Measurements from ENCODE around the gene DLK2.
"Not testable (repeated sequence)": the region's sequence is repeated elsewhere in the genome, so short reads cannot be mapped to it uniquely, and the experiment has no call there.

Gene DLK2

GRCh38 chr6:43481591-43482236 lies 26.4 kb upstream of the DLK2 start:
- no peak for DNase-seq

- no peak for DNase-seq
These were observed 25.7 kb upstream of the DLK2 start for GRCh38 chr6:43481075-43481474.

- no peak for DNase-seq
These were observed 22.6 kb upstream of the DLK2 start for GRCh38 chr6:43478008-43478372.

GRCh38 chr6:43477235-43478007 lies 22.1 kb upstream of the DLK2 start, which contains the start of gene TJAP1:
TSS of gene TJAP1 (plus strand) at chr6:43477570. CDS start at chr6:43499002, 21,432 bp downstream.
- DNase-seq: peak; percentile 98

GRCh38 chr6:43476746-43477145 lies 21.4 kb upstream of the DLK2 start:
- DNase-seq: no peak

- DNase-seq: no peak
These were observed 20.2 kb upstream of the DLK2 start for GRCh38 chr6:43475516-43475915.

GRCh38 chr6:43472515-43472914 lies 17.2 kb upstream of the DLK2 start:
- DNase-seq: no peak

- DNase-seq: no peak
These were observed 16.1 kb upstream of the DLK2 start for GRCh38 chr6:43471399-43471798.

- no peak for DNase-seq
These were observed 14.6 kb upstream of the DLK2 start for GRCh38 chr6:43469947-43470346.

GRCh38 chr6:43468748-43469681 lies 13.7 kb upstream of the DLK2 start:
- no peak for DNase-seq

GRCh38 chr6:43468240-43468639 lies 12.9 kb upstream of the DLK2 start:
- DNase-seq: no peak

GRCh38 chr6:43467752-43468151 lies 12.4 kb upstream of the DLK2 start:
- no peak for DNase-seq

GRCh38 chr6:43467265-43467664 lies 11.9 kb upstream of the DLK2 start:
- not testable (repeated sequence) for DNase-seq

GRCh38 chr6:43465948-43466347 lies 10.6 kb upstream of the DLK2 start:
- no peak for DNase-seq

GRCh38 chr6:43464337-43464736 lies 9.0 kb upstream of the DLK2 start:
- DNase-seq: no peak

- DNase-seq: no peak
These were observed 6.6 kb upstream of the DLK2 start for GRCh38 chr6:43461936-43462335.

- no peak for DNase-seq
These were observed 4.7 kb upstream of the DLK2 start for GRCh38 chr6:43460032-43460431.

GRCh38 chr6:43459535-43459934 lies 4.2 kb upstream of the DLK2 start:
- DNase-seq: no peak

GRCh38 chr6:43458154-43458553 lies 2.8 kb upstream of the DLK2 start:
- not testable (repeated sequence) for DNase-seq

GRCh38 chr6:43457643-43458042 lies 2.3 kb upstream of the DLK2 start:
- no peak for DNase-seq

- DNase-seq: peak; percentile 56
These were observed 435 bp downstream of the DLK2 start for GRCh38 chr6:43454696-43455530.

- peak; percentile 74 for DNase-seq
These were observed 1.1 kb downstream of the DLK2 start for GRCh38 chr6:43454290-43454695.

Measured in CD4-positive, alpha-beta T cell treated with Interleukin-6 for 4 hours (primary cell).